DMS 273 (cell line): ENCODE results near the gene SLCO4A1.

ENCODE experiments used
- DNase-seq: peaks from one replicate; lab custom pipeline; 2025; ENCODE audit not compliant: unreplicated experiment; lab: John Stamatoyannopoulos, UW

The SLCO4A1 gene

GRCh38 chr20:62712606-62713005 is 70.3 kb downstream of the SLCO4A1 start:
- no peak for DNase-seq

- no peak for DNase-seq
Observed at GRCh38 chr20:62714006-62714405, 71.7 kb downstream of the SLCO4A1 start.

- DNase-seq, result no peak
Observed at GRCh38 chr20:62714799-62715198, 72.5 kb downstream of the SLCO4A1 start.

- no peak for DNase-seq
Observed at GRCh38 chr20:62715201-62715600, 72.9 kb downstream of the SLCO4A1 start.

GRCh38 chr20:62716198-62716940 is 74.1 kb downstream of the SLCO4A1 start:
- no peak for DNase-seq

- no peak for DNase-seq
Observed at GRCh38 chr20:62716941-62717310, 74.6 kb downstream of the SLCO4A1 start.

GRCh38 chr20:62717933-62718332 is 75.6 kb downstream of the SLCO4A1 start:
- no peak for DNase-seq

- no peak for DNase-seq
Observed at GRCh38 chr20:62718546-62718945, 76.2 kb downstream of the SLCO4A1 start.

GRCh38 chr20:62719250-62719935 is 77.1 kb downstream of the SLCO4A1 start:
- DNase-seq, result no peak
